Ishikawa (cell line): ENCODE data around the gene LRFN2.

Experiments
- CEBPB ChIP-seq: IDR thresholded peaks from 2 replicates; pipeline ENCODE4 v1.6.1; 2012
- CREB1 ChIP-seq: IDR thresholded peaks from 2 replicates; pipeline ENCODE4 v1.6.1; 2012; ENCODE audit warnings: low read depth
- EGR1 ChIP-seq: IDR thresholded peaks from 2 replicates; pipeline ENCODE4 v1.6.1; 2012
- EP300 ChIP-seq: IDR thresholded peaks from 2 replicates; pipeline ENCODE4 v1.6.1; 2012; ENCODE audit warnings: borderline replicate concordance
- FOXM1 ChIP-seq: IDR thresholded peaks from 2 replicates; pipeline ENCODE4 v1.6.1; 2012; ENCODE audit warnings: low read depth, borderline replicate concordance
- MAX ChIP-seq: IDR thresholded peaks from 2 replicates; pipeline ENCODE4 v1.6.1; 2012
- NFIC ChIP-seq: IDR thresholded peaks from 2 replicates; pipeline ENCODE4 v1.6.1; 2012
- RAD21 ChIP-seq: IDR thresholded peaks from 2 replicates; pipeline ENCODE4 v1.6.1; 2012; ENCODE audit warnings: low read depth
- REST ChIP-seq: IDR thresholded peaks from 2 replicates; pipeline ENCODE4 v1.6.1; 2012; ENCODE audit warnings: low read depth, mild to moderate bottlenecking
- TAF1 ChIP-seq: IDR thresholded peaks from 2 replicates; pipeline ENCODE4 v1.6.1; 2012; ENCODE audit warnings: low read depth, mild to moderate bottlenecking
- TCF12 ChIP-seq: IDR thresholded peaks from 2 replicates; pipeline ENCODE4 v1.6.1; 2012; ENCODE audit warnings: low read depth
- TEAD4 ChIP-seq: IDR thresholded peaks from 2 replicates; pipeline ENCODE4 v1.6.1; 2012
- USF1 ChIP-seq: IDR thresholded peaks from 2 replicates; pipeline ENCODE4 v1.6.1; 2012
- YY1 ChIP-seq: IDR thresholded peaks from 2 replicates; pipeline ENCODE4 v1.6.1; 2012; ENCODE audit warnings: low read depth
- ZBTB7A ChIP-seq: IDR thresholded peaks from 2 replicates; pipeline ENCODE4 v1.6.1; 2012; ENCODE audit warnings: low read depth

The LRFN2 gene

GRCh38 chr6:40476673-40477072 is 110.5 kb downstream of the LRFN2 start:
- TF ChIP-seq ZBTB7A = no peak
- TF ChIP-seq RAD21 = no peak
- no peak for TF ChIP-seq TEAD4
- TF ChIP-seq TAF1 = no peak
- TF ChIP-seq TCF12 = no peak
- no peak for TF ChIP-seq CREB1
- TF ChIP-seq NFIC = no peak
- TF ChIP-seq YY1 = no peak

GRCh38 chr6:40474937-40475336 is 112.2 kb downstream of the LRFN2 start:
- TF ChIP-seq USF1 = no peak
- TF ChIP-seq TCF12 = no peak
- TF ChIP-seq EGR1 = no peak
- no peak for TF ChIP-seq RAD21
- no peak for TF ChIP-seq TEAD4
- no peak for TF ChIP-seq ZBTB7A
- TF ChIP-seq EP300 = no peak
- TF ChIP-seq FOXM1 = no peak

GRCh38 chr6:40473026-40473425 is 114.1 kb downstream of the LRFN2 start:
- TF ChIP-seq RAD21 (no peak), USF1 (no peak), NFIC (no peak), EGR1 (no peak), TEAD4 (no peak), REST (no peak), ZBTB7A (no peak), MAX (no peak)

- TF ChIP-seq EGR1 (no peak), YY1 (no peak), CEBPB (no peak), RAD21 (no peak), EP300 (no peak), ZBTB7A (no peak), TAF1 (no peak), FOXM1 (no peak), TEAD4 (no peak), TCF12 (no peak), MAX (no peak), NFIC (no peak), REST (no peak), CREB1 (no peak), USF1 (no peak)
Measured at GRCh38 chr6:40472353-40472752, 114.8 kb downstream of the LRFN2 start.

GRCh38 chr6:40471243-40471642 is 115.9 kb downstream of the LRFN2 start:
- TF ChIP-seq CEBPB = no peak

GRCh38 chr6:40469323-40469722 is 117.8 kb downstream of the LRFN2 start:
- TF ChIP-seq REST (no peak), TAF1 (no peak), TEAD4 (no peak), CEBPB (no peak), USF1 (no peak), ZBTB7A (no peak), MAX (no peak), EGR1 (no peak)
